Breast epithelium (tissue), 4 donors: ENCODE data around the gene PC. TPM values are rescaled to one million over a fixed set of nuclear protein-coding genes. Genes with fewer than 3 reads are reported as not detected.

Experiments
- DNase-seq, 2 donors: peaks; one replicate each; pipeline ENCODE4 v3.0.0-alpha.2; 2019; ENCODE audit warnings: low spot score in 2 of 2
- H3K27ac ChIP-seq, 2 donors: fragments of 200-600 bp; sonication (generic) in 1 of 2; one replicate each; pipeline ENCODE4 v1.5.1; 2016 to 2019; ENCODE audit warnings: mild to moderate bottlenecking in 1 of 2
- H3K27me3 ChIP-seq, 2 donors: fragments of 200-600 bp; sonication (generic) in 1 of 2; one replicate each; pipeline versions ENCODE4 v1.5.1 to v1.6.0; 2017 to 2019; ENCODE audit warnings: control low read depth in 1 of 2, mild to moderate bottlenecking in 1 of 2
- H3K36me3 ChIP-seq: fragments of 200-600 bp; one replicate; pipeline ENCODE4 v1.5.1; 2019
- H3K4me1 ChIP-seq, 2 donors: fragments of 200-600 bp; sonication (generic); one replicate each; pipeline ENCODE4 v1.5.1; 2016 to 2019; ENCODE audit warnings: control low read depth in 1 of 2
- H3K4me3 ChIP-seq, 3 donors: fragments of 200-600 bp; sonication (generic); 1 replicate in 2 of 3; 2 replicates in 1 of 3; pipeline ENCODE4 v1.5.1; 2016 to 2019; ENCODE audit warnings: mild to moderate bottlenecking in 3 of 3, moderate library complexity in 2 of 3
- H3K9me3 ChIP-seq, 2 donors: fragments of 200-600 bp; sonication (generic) in 1 of 2; one replicate each; pipeline ENCODE4 v1.5.1; 2016 to 2019; ENCODE audit warnings: control low read depth in 1 of 2
- CTCF ChIP-seq, 3 donors: fragments of 450-650 bp; IDR thresholded peaks; one replicate each; pipeline ENCODE4 v1.5.1; 2016 to 2017; ENCODE audit warnings: antibody characterized with exemption in 3 of 3, mild to moderate bottlenecking in 3 of 3, moderate library complexity in 3 of 3
- POLR2A ChIP-seq: fragments of 450-650 bp; IDR thresholded peaks from one replicate; pipeline ENCODE4 v1.6.1; 2016; ENCODE audit warnings: antibody characterized with exemption, mild to moderate bottlenecking, moderate library complexity
- POLR2AphosphoS5 ChIP-seq, 3 donors: sonication (generic); formaldehyde crosslinking; IDR thresholded peaks; one replicate each; pipeline ENCODE4 v1.6.1; 2017; ENCODE audit warnings: antibody characterized with exemption in 3 of 3
- intact Hi-C: fragments of 100-400 bp; cut with DNase I; formaldehyde crosslinking; loops from one replicate; pipeline ENCODE4 v1.15.1; 2023; ENCODE audit warnings: low total_unique reads
- total RNA-seq, 3 donors: library from RNA; depleted of rRNA; stranded (reverse); fragments of >200 nt; gene quantifications; one replicate each; pipeline ENCODE4 v1.1.0, GENCODE V29; 2016

PC gene
- total RNA-seq, 3 donors from 2014 or later = 35.4 to 137 (median 50.2) TPM

GRCh38 chr11:66853242-66854229 is 104.6 kb downstream of the PC start:
- DNase-seq = no peak
- H3K27ac ChIP-seq = no peak overlapping the region
- H3K4me3 ChIP-seq = no peak overlapping the region
- H3K27me3 ChIP-seq = no peaks in the 10 kb centered on the region
- intact Hi-C loops = no loop called here
- TF ChIP-seq CTCF (IDR thresholded peaks at IDR 0.05) = no peak
- no peak for TF ChIP-seq POLR2A
- TF ChIP-seq POLR2AphosphoS5 (IDR thresholded peaks at IDR 0.05) = no peak
- no peaks in the 10 kb centered on the region for H3K9me3 ChIP-seq
- H3K36me3 ChIP-seq = peaks cover 2% of the 10 kb centered on the region
- H3K4me1 ChIP-seq = peaks cover 0 to 11% of the 10 kb centered on the region in 2 donors

- intact Hi-C loops = no loop called here
- H3K9me3 ChIP-seq = no peaks in the 10 kb centered on the region
- H3K36me3 ChIP-seq = peaks cover 4% of the 10 kb centered on the region
- peaks cover 0 to 11% of the 10 kb centered on the region in 2 donors for H3K4me1 ChIP-seq
- no peak overlapping the region for H3K4me3 ChIP-seq
- TF ChIP-seq CTCF (IDR thresholded peaks at IDR 0.05) (no peak), POLR2A (no peak), POLR2AphosphoS5 (IDR thresholded peaks at IDR 0.05) (no peak)
- no peaks in the 10 kb centered on the region for H3K27me3 ChIP-seq
- no peak overlapping the region for H3K27ac ChIP-seq
- no peak for DNase-seq
Measured at GRCh38 chr11:66852466-66853241, 105.5 kb downstream of the PC start.

GRCh38 chr11:66851698-66852465 is 106.3 kb downstream of the PC start:
- H3K36me3 ChIP-seq = peaks cover 4% of the 10 kb centered on the region

GRCh38 chr11:66851239-66851596 is 107.0 kb downstream of the PC start:
- intact Hi-C loops = no loop called here
- H3K27me3 ChIP-seq = no peaks in the 10 kb centered on the region
- H3K4me3 ChIP-seq = no peak overlapping the region
- no peak overlapping the region for H3K27ac ChIP-seq
- peaks cover 0 to 11% of the 10 kb centered on the region in 2 donors for H3K4me1 ChIP-seq
- TF ChIP-seq CTCF (IDR thresholded peaks at IDR 0.05) (no peak), POLR2AphosphoS5 (IDR thresholded peaks at IDR 0.05) (no peak), POLR2A (no peak)
- peaks cover 4% of the 10 kb centered on the region for H3K36me3 ChIP-seq
- no peak for DNase-seq
- no peaks in the 10 kb centered on the region for H3K9me3 ChIP-seq

More at GRCh38 chr11:66851698-66852465, 106.3 kb downstream of the PC start:
- Histone ChIP-seq H3K27me3 (no peaks in the 10 kb centered on the region), H3K4me3 (no peak overlapping the region), H3K9me3 (no peaks in the 10 kb centered on the region), H3K27ac (no peak overlapping the region), H3K4me1 (peaks cover 0 to 11% of the 10 kb centered on the region in 2 donors)
- no peak for TF ChIP-seq CTCF (IDR thresholded peaks at IDR 0.05)
- TF ChIP-seq POLR2A = no peak
- no peak for TF ChIP-seq POLR2AphosphoS5 (IDR thresholded peaks at IDR 0.05)
- DNase-seq = no peak
- intact Hi-C loops = no loop called here
